HAP-1 (cell line): ENCODE results near the gene TNKS1BP1.

Experiments
- DNase-seq, 2 experiments: peaks; one replicate each; pipeline ENCODE4 v3.0.0-alpha.2; 2016 to 2020; ENCODE audit warnings: low spot score in 2 of 2
- H3K27me3 ChIP-seq: fragments of 250-450 bp; sonication (Bioruptor Pico); 2 replicates; pipeline ENCODE4 v1.5.1; 2020; ENCODE audit warnings: low read depth, mild to moderate bottlenecking, moderate library complexity
- H3K36me3 ChIP-seq: fragments of 250-450 bp; sonication (Bioruptor Pico); replicated peaks from 2 replicates; pipeline ENCODE4 v1.5.1; 2020; ENCODE audit warnings: mild to moderate bottlenecking
- H3K4me1 ChIP-seq: fragments of 250-450 bp; sonication (Bioruptor Pico); 2 replicates; pipeline ENCODE4 v1.5.1; 2020; ENCODE audit warnings: mild to moderate bottlenecking
- H3K4me3 ChIP-seq: fragments of 250-450 bp; sonication (Bioruptor Pico); 2 replicates; pipeline ENCODE4 v1.5.1; 2020; ENCODE audit warnings: mild to moderate bottlenecking, moderate library complexity
- H3K9me3 ChIP-seq: fragments of 250-450 bp; sonication (Bioruptor Pico); 2 replicates; pipeline ENCODE4 v1.5.1; 2020; ENCODE audit warnings: mild to moderate bottlenecking, moderate library complexity
- in situ Hi-C: fragments of 300-500 bp; cut with MboI; formaldehyde crosslinking; loops from 3 replicates; pipeline ENCODE4 v1.14.3; 2020; ENCODE audit warnings: low sequenced_read_pairs, inconsistent platforms, mixed read lengths

TNKS1BP1 gene

GRCh38 chr11:57360991-57361390 is 36.2 kb upstream of the TNKS1BP1 start:
- Histone ChIP-seq H3K36me3 (no peaks in the 10 kb centered on the region), H3K4me3 (no peak overlapping the region), H3K27me3 (no peaks in the 10 kb centered on the region; the same call in 1 of the 2 replicates), H3K9me3 (no peaks in the 10 kb centered on the region), H3K4me1 (no peaks in the 10 kb centered on the region)
- in situ Hi-C loops, result loop anchor here (25.0 kb wide), 1 partner anchor 1151 kb away; the partner anchor contains the start of gene OR5B21
- DNase-seq, result no peak

GRCh38 chr11:57359896-57360690 is 35.3 kb upstream of the TNKS1BP1 start:
- no peak overlapping the region for H3K4me3 ChIP-seq
- no peak for DNase-seq
- no peaks in the 10 kb centered on the region for H3K4me1 ChIP-seq
- H3K27me3 ChIP-seq, result no peaks in the 10 kb centered on the region; the same call in 1 of the 2 replicates
- in situ Hi-C loops, result loop anchor here (25.0 kb wide), 1 partner anchor 1152 kb away; the partner anchor contains the start of gene OR5B21
- no peaks in the 10 kb centered on the region for H3K36me3 ChIP-seq
- H3K9me3 ChIP-seq, result no peaks in the 10 kb centered on the region

- Histone ChIP-seq H3K4me3 (no peak overlapping the region), H3K27me3 (no peaks in the 10 kb centered on the region; the same call in 1 of the 2 replicates), H3K9me3 (no peaks in the 10 kb centered on the region), H3K4me1 (no peaks in the 10 kb centered on the region), H3K36me3 (no peaks in the 10 kb centered on the region)
- in situ Hi-C loops, result loop anchor here (25.0 kb wide), 1 partner anchor 1153 kb away; the partner anchor contains the start of gene OR5B21
- DNase-seq, result no peak
These were observed 34.6 kb upstream of the TNKS1BP1 start for GRCh38 chr11:57359396-57359795.

GRCh38 chr11:57358991-57359390 is 34.2 kb upstream of the TNKS1BP1 start:
- no peaks in the 10 kb centered on the region; the same call in 1 of the 2 replicates for H3K27me3 ChIP-seq
- no peaks in the 10 kb centered on the region for H3K36me3 ChIP-seq
- in situ Hi-C loops, result loop anchor here (25.0 kb wide), 1 partner anchor 1153 kb away; the partner anchor contains the start of gene OR5B21
- no peak overlapping the region for H3K4me3 ChIP-seq
- H3K4me1 ChIP-seq, result no peaks in the 10 kb centered on the region
- H3K9me3 ChIP-seq, result no peaks in the 10 kb centered on the region
- DNase-seq, result no peak

- H3K36me3 ChIP-seq, result no peaks in the 10 kb centered on the region
- no peak overlapping the region for H3K4me3 ChIP-seq
- no peaks in the 10 kb centered on the region for H3K9me3 ChIP-seq
- no peaks in the 10 kb centered on the region; the same call in 1 of the 2 replicates for H3K27me3 ChIP-seq
- DNase-seq, result no peak
- in situ Hi-C loops, result loop anchor here (25.0 kb wide), 1 partner anchor 1154 kb away; the partner anchor contains the start of gene OR5B21
- no peaks in the 10 kb centered on the region for H3K4me1 ChIP-seq
These were observed 33.8 kb upstream of the TNKS1BP1 start for GRCh38 chr11:57358543-57358961.

- in situ Hi-C loops, result loop anchor here (25.0 kb wide), 1 partner anchor 1154 kb away; the partner anchor contains the start of gene OR5B21
- no peak for DNase-seq
- peaks cover 5% of the 10 kb centered on the region for H3K4me1 ChIP-seq
- H3K9me3 ChIP-seq, result no peaks in the 10 kb centered on the region
- H3K36me3 ChIP-seq, result no peaks in the 10 kb centered on the region
- no peaks in the 10 kb centered on the region; the same call in 1 of the 2 replicates for H3K27me3 ChIP-seq
- no peak overlapping the region for H3K4me3 ChIP-seq
These were observed 33.1 kb upstream of the TNKS1BP1 start for GRCh38 chr11:57357856-57358255.

- H3K4me3 ChIP-seq, result no peak overlapping the region
- no peak for DNase-seq
- H3K36me3 ChIP-seq, result no peaks in the 10 kb centered on the region
- H3K4me1 ChIP-seq, result peaks cover 5% of the 10 kb centered on the region
- H3K9me3 ChIP-seq, result no peaks in the 10 kb centered on the region
- H3K27me3 ChIP-seq, result no peaks in the 10 kb centered on the region
- in situ Hi-C loops, result loop anchor here (25.0 kb wide), 1 partner anchor 1155 kb away; the partner anchor contains the start of gene OR5B21
These were observed 32.6 kb upstream of the TNKS1BP1 start for GRCh38 chr11:57357310-57357709.

- peaks cover 5% of the 10 kb centered on the region for H3K4me1 ChIP-seq
- H3K27me3 ChIP-seq, result no peaks in the 10 kb centered on the region
- no peaks in the 10 kb centered on the region for H3K9me3 ChIP-seq
- DNase-seq, result no peak
- H3K4me3 ChIP-seq, result no peak overlapping the region
- in situ Hi-C loops, result loop anchor here (25.0 kb wide), 1 partner anchor 1156 kb away; the partner anchor contains the start of gene OR5B21
- H3K36me3 ChIP-seq, result no peaks in the 10 kb centered on the region
These were observed 31.5 kb upstream of the TNKS1BP1 start for GRCh38 chr11:57356268-57356667.

GRCh38 chr11:57354699-57355098 is 29.9 kb upstream of the TNKS1BP1 start:
- Histone ChIP-seq H3K27me3 (no peaks in the 10 kb centered on the region), H3K36me3 (no peaks in the 10 kb centered on the region), H3K9me3 (no peaks in the 10 kb centered on the region), H3K4me1 (peaks cover 5% of the 10 kb centered on the region), H3K4me3 (no peak overlapping the region)
- in situ Hi-C loops, result loop anchor here (25.0 kb wide), 1 partner anchor 1158 kb away; the partner anchor contains the start of gene OR5B21
- no peak for DNase-seq

GRCh38 chr11:57353852-57354251 is 29.1 kb upstream of the TNKS1BP1 start:
- no peaks in the 10 kb centered on the region for H3K27me3 ChIP-seq
- H3K4me1 ChIP-seq, result peaks cover 5% of the 10 kb centered on the region
- no peak overlapping the region for H3K4me3 ChIP-seq
- no peak for DNase-seq
- H3K36me3 ChIP-seq, result no peaks in the 10 kb centered on the region
- in situ Hi-C loops, result loop anchor here (25.0 kb wide), 1 partner anchor 1158 kb away; the partner anchor contains the start of gene OR5B21
- H3K9me3 ChIP-seq, result no peaks in the 10 kb centered on the region

- H3K4me3 ChIP-seq, result no peak overlapping the region
- H3K9me3 ChIP-seq, result no peaks in the 10 kb centered on the region
- no peaks in the 10 kb centered on the region for H3K36me3 ChIP-seq
- in situ Hi-C loops, result loop anchor here (25.0 kb wide), 1 partner anchor 1159 kb away; the partner anchor contains the start of gene OR5B21
- H3K27me3 ChIP-seq, result no peaks in the 10 kb centered on the region
- no peak for DNase-seq
- H3K4me1 ChIP-seq, result peaks cover 5% of the 10 kb centered on the region
These were observed 28.7 kb upstream of the TNKS1BP1 start for GRCh38 chr11:57353446-57353845.

GRCh38 chr11:57353036-57353435 is 28.3 kb upstream of the TNKS1BP1 start:
- H3K9me3 ChIP-seq, result no peaks in the 10 kb centered on the region
- in situ Hi-C loops, result loop anchor here (25.0 kb wide), 1 partner anchor 1159 kb away; the partner anchor contains the start of gene OR5B21
- DNase-seq, result no peak
- no peaks in the 10 kb centered on the region for H3K36me3 ChIP-seq
- no peak overlapping the region for H3K4me3 ChIP-seq
- no peaks in the 10 kb centered on the region for H3K27me3 ChIP-seq
- peaks cover 5% of the 10 kb centered on the region for H3K4me1 ChIP-seq

- Histone ChIP-seq H3K9me3 (no peaks in the 10 kb centered on the region), H3K4me1 (peaks cover 9% of the 10 kb centered on the region), H3K36me3 (no peaks in the 10 kb centered on the region), H3K4me3 (no peak overlapping the region), H3K27me3 (no peaks in the 10 kb centered on the region)
- peak in 1 of 2 experiments; percentile 87 for DNase-seq
- in situ Hi-C loops, result loop anchor here (10.0 to 25.0 kb wide), 2 partner anchors 315 to 1163 kb away; partner anchors contain the start of genes OR5B21 and ZDHHC5
These were observed 24.9 kb upstream of the TNKS1BP1 start for GRCh38 chr11:57349491-57350274.
